ENCODE measurements around the gene TMEM198.

DNA sequence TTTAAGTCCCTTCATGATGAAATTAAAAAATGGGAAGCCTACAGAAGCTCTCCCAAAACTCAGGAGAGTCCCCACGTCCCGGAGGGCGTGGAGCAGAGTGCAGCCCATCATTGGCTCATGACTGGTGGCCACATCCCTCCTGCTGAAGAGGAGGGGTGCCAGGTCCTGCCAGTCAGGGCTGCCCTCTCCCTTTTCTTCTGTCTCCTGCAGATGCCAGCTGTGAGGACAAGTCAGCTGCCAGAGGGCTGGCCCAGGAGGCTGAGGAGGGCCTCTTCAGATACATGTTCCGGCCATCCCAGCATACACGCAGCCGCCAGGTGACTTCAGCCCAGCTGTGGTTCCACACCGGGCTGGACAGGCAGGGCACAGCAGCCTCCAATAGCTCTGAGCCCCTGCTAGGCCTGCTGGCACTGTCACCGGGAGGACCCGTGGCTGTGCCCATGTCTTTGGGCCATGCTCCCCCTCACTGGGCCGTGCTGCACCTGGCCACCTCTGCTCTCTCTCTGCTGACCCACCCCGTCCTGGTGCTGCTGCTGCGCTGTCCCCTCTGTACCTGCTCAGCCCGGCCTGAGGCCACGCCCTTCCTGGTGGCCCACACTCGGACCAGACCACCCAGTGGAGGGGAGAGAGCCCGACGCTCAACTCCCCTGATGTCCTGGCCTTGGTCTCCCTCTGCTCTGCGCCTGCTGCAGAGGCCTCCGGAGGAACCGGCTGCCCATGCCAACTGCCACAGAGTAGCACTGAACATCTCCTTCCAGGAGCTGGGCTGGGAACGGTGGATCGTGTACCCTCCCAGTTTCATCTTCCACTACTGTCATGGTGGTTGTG is 30.9 kb downstream of the TMEM198 start:
- TF ChIP-seq POLR2A (IDR thresholded peaks at IDR 0.05; ENCODE audit: low read depth, low read length) (no peak), POLR2AphosphoS5 (IDR thresholded peaks at IDR 0.05; ENCODE audit: low read depth, low read length) (no peak), TAF1 (IDR thresholded peaks at IDR 0.05; ENCODE audit: borderline replicate concordance, low read depth, low read length) (no peak)
